Activated B cell treated with CpG ODN at 0.5 μM for 24 hours (primary cell): ENCODE results near the gene SLC4A5. TPM values are rescaled to one million over a fixed set of nuclear protein-coding genes. Genes with fewer than 3 reads are reported as not detected.
A peak's percentile ranks its signal among the peaks of the same experiment; 100 is the strongest.

ENCODE experiments used
- ATAC-seq: fragments of 200-7000 bp; cut with Tn5 transposase; one replicate; pipeline ENCODE4 v1.10.0; 2021; ENCODE audit warnings: low read depth, mild to moderate bottlenecking, moderate library complexity
- CTCF ChIA-PET: fragments of 350-600 bp; sonication (Branson Sonifier 250); formaldehyde crosslinking; loops from one replicate; lab custom pipeline; 2021; ENCODE audit warnings: antibody characterized with exemption; lab: Charles Lee
- POLR2A ChIA-PET: fragments of 350-600 bp; sonication (Branson Sonifier 250); formaldehyde crosslinking; loops from one replicate; lab custom pipeline; 2021; ENCODE audit warnings: antibody characterized with exemption; lab: Charles Lee
- DNase-seq: peaks from one replicate; pipeline ENCODE4 v3.0.0; 2022
- H3K27ac Mint-ChIP-seq: one replicate; pipeline ENCODE4 v1.8.0; 2020; ENCODE audit warnings: mixed read lengths
- H3K27me3 Mint-ChIP-seq: one replicate; pipeline ENCODE4 v1.8.0; 2021; ENCODE audit warnings: mixed read lengths
- H3K36me3 Mint-ChIP-seq: one replicate; pipeline ENCODE4 v1.8.0; 2021; ENCODE audit warnings: low read depth, mixed read lengths
- H3K4me1 Mint-ChIP-seq: one replicate; pipeline ENCODE4 v1.8.0; 2021; ENCODE audit warnings: mixed read lengths
- H3K4me3 Mint-ChIP-seq: one replicate; pipeline ENCODE4 v1.8.0; 2020; ENCODE audit warnings: mild to moderate bottlenecking, mixed read lengths
- H3K9me3 Mint-ChIP-seq: one replicate; pipeline ENCODE4 v1.8.0; 2020; ENCODE audit warnings: mixed read lengths
- CTCF ChIP-seq: fragments of 200-600 bp; IDR thresholded peaks from one replicate; pipeline ENCODE4 v1.8.0; 2022; ENCODE audit warnings: antibody characterized with exemption, mild to moderate bottlenecking
- intact Hi-C: fragments of 100-400 bp; cut with micrococcal nuclease; formaldehyde crosslinking; loops from one replicate; pipeline ENCODE4 v1.15.1; 2024
- total RNA-seq: library from RNA; stranded (reverse); gene quantifications from 2 replicates; pipeline ENCODE4 v1.2.3, GENCODE V29; 2022

The SLC4A5 gene
- total RNA-seq, 1 donor from 2014 or later: 5.9 TPM

DNA sequence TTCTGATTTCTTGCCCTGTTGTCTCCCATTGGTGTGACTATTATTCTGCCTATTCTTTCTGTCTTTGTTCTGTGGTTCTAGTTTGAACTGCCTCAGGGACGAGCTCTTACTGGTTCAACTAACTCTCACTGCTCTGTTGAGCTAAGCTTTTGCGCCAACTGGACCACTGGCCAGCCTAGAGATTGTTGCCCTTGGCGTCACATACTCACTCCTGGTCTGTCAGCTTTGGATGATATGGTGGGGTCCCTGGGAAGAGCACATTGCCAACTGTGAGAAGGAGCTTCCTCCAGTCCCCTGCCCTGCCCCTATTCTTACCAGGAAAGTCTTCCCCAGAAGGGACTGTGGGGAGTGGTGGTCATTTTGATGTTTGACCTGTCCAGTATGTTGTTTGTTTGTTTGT, 138.8 kb downstream of the SLC4A5 start:
- Mint-ChIP-seq H3K27me3 (no peaks in the 10 kb centered on the region), H3K4me3 (no peak overlapping the region), H3K4me1 (peaks cover 57% of the 10 kb centered on the region), H3K27ac (no peak overlapping the region), H3K36me3 (peaks cover 82% of the 10 kb centered on the region), H3K9me3 (no peaks in the 10 kb centered on the region)
- intact Hi-C loops: no loop called here
- ChIA-PET POLR2A (interaction anchor here (0.8 to 16.6 kb wide), 6 partner anchors 13 to 48 kb away, joined by 3 to 723 read pairs (median 4); partner anchors contain the start of gene MOB1A), CTCF (interaction anchor here (0.6 to 2.2 kb wide), 2 partner anchors 50 to 57 kb away, joined by 3 to 10 read pairs; partner anchors contain the start of gene BOLA3)
- no peak for DNase-seq
- no peak for TF ChIP-seq CTCF
- no peak for ATAC-seq

DNA sequence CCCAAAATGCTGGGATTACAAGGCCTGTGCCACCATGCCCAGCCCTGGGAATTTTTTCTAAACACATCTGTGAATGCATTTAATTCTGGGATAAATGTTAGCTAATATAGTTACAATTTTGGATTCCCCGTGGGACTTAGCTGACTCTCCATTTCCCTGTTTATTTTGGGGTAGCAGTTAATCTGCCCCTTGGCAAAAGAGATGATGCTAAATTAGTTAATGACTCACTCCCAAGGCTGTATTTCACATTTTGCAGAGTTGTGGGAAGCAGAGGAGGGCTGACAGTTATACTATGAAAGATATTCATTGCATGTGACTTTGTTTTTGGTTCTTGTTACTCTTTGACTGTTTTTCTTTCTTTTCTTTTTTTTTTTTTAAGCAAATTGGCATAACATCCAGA, 141.6 kb downstream of the SLC4A5 start:
- no peak overlapping the region for H3K27ac Mint-ChIP-seq
- intact Hi-C loops: no loop called here
- DNase-seq: no peak

DNA sequence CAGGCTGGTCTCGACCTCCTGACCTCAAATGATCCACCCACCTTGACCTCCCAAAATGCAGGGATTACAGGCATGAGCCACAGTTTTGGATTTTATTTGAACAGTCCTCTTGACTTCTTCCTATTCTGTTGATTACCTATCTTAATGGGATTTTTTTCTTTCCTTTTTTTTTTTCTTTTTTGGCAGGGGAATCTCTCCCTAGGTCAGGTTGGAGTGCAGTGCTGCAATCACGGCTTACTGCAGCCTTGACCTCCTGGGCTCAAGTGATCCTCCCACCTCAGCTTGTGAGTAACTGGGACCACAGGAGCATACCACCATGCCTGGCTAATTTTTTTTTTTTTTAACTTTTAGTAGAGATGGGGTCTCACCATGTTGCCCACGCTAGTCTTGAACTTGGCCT, 142.0 kb downstream of the SLC4A5 start:
- Mint-ChIP-seq H3K4me1 (peaks cover 53% of the 10 kb centered on the region), H3K4me3 (peak overlapping the region; percentile 47), H3K9me3 (no peaks in the 10 kb centered on the region), H3K36me3 (peaks cover 59% of the 10 kb centered on the region), H3K27me3 (no peaks in the 10 kb centered on the region), H3K27ac (no peak overlapping the region)
- DNase-seq (no peak), ATAC-seq (no peak)
- intact Hi-C loops: no loop called here
- TF ChIP-seq CTCF: no peak
- CTCF ChIA-PET: interaction anchor here (1.9 kb wide), 1 partner anchor 52 kb away, joined by 5 read pairs; no protein-coding TSS in a partner anchor
- POLR2A ChIA-PET: interaction anchor here (0.7 to 16.6 kb wide), 4 partner anchors 15 to 51 kb away, joined by 3 to 723 read pairs (median 4); partner anchors contain the start of gene MOB1A

More for the DNA sequence above, 141.6 kb downstream of the SLC4A5 start:
- Mint-ChIP-seq H3K4me1 (peaks cover 57% of the 10 kb centered on the region), H3K4me3 (no peak overlapping the region), H3K9me3 (no peaks in the 10 kb centered on the region), H3K27me3 (no peaks in the 10 kb centered on the region), H3K36me3 (peaks cover 63% of the 10 kb centered on the region)
- no peak for TF ChIP-seq CTCF
- CTCF ChIA-PET: interaction anchor here (1.9 kb wide), 1 partner anchor 52 kb away, joined by 5 read pairs; no protein-coding TSS in a partner anchor
- POLR2A ChIA-PET: interaction anchor here (0.7 to 16.6 kb wide), 4 partner anchors 25 to 52 kb away, joined by 3 to 723 read pairs (median 4); partner anchors contain the start of gene MOB1A
- ATAC-seq: no peak

- ATAC-seq (no peak), DNase-seq (no peak)
- Mint-ChIP-seq H3K36me3 (peaks cover 47% of the 10 kb centered on the region), H3K27me3 (no peaks in the 10 kb centered on the region), H3K9me3 (no peaks in the 10 kb centered on the region), H3K4me1 (peaks cover 40% of the 10 kb centered on the region), H3K4me3 (peak overlapping the region; percentile 99), H3K27ac (peak overlapping the region; percentile 100)
- POLR2A ChIA-PET: interaction anchor here (0.6 to 16.6 kb wide), 20 partner anchors 9 to 463 kb away, joined by 3 to 723 read pairs (median 7); partner anchors contain the start of genes BOLA3, MOB1A, STAMBP and TPRKB
- intact Hi-C loops: loop anchor here (1.0 to 5.0 kb wide), 7 partner anchors 22 to 332 kb away; partner anchors contain the start of genes BOLA3, C2orf81, DGUOK and MOB1A
- CTCF ChIA-PET: interaction anchor here (0.7 to 4.7 kb wide), 6 partner anchors 21 to 62 kb away, joined by 3 to 45 read pairs (median 4); partner anchors contain the start of genes BOLA3 and MOB1A
- TF ChIP-seq CTCF: no peak
Observed at GRCh38 chr2:74199871-74200305, 143.3 kb downstream of the SLC4A5 start.

DNA sequence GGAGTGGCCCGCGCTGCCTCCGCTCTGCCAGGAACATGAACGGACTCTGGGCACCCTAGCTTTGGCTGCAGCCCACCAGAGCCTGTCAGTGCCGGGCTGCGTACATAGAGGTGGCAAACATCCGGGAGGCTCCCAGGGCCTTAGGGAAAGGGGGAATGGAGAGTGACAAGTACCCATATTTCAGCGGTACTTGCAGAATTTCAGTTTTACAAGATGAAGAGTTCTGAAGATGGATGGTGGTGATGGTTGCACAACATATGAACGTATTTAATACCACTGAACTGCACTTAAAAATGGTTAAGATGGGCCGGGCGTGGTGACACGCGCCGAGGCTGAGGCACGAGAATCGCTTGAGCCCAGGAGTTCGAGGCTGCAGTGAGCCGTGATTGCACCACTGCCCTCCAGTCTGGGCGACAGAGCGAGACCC, 143.9 kb downstream of the SLC4A5 start:
- Mint-ChIP-seq H3K4me3 (peak overlapping the region; percentile 99), H3K9me3 (no peaks in the 10 kb centered on the region), H3K27ac (peak overlapping the region; percentile 100), H3K4me1 (peaks cover 35% of the 10 kb centered on the region), H3K27me3 (no peaks in the 10 kb centered on the region), H3K36me3 (peaks cover 41% of the 10 kb centered on the region)
- no peak for DNase-seq
- ChIA-PET CTCF (interaction anchor here (0.6 to 4.7 kb wide), 12 partner anchors 11 to 375 kb away, joined by 3 to 45 read pairs (median 4); partner anchors contain the start of genes BOLA3 and MOB1A), POLR2A (interaction anchor here (0.6 to 16.6 kb wide), 21 partner anchors 9 to 636 kb away, joined by 3 to 723 read pairs (median 5); partner anchors contain the start of genes BOLA3, MOB1A, STAMBP and TPRKB)
- ATAC-seq: no peak
- no peak for TF ChIP-seq CTCF
- intact Hi-C loops: loop anchor here (1.0 to 5.0 kb wide), 7 partner anchors 21 to 333 kb away; partner anchors contain the start of genes BOLA3, C2orf81, DGUOK and MOB1A
